Loucy (cell line): Measurements from ENCODE around the gene FBH1.

ENCODE experiments used
- EZH2phosphoT487 ChIP-seq: fragments of 200-600 bp; IDR thresholded peaks from 2 replicates; pipeline ENCODE4 v1.6.1; 2018; ENCODE audit warnings: antibody characterized with exemption, mild to moderate bottlenecking, moderate library complexity, borderline replicate concordance
- TF ChIP-seq, protein P1 (sequence below): fragments of 200-600 bp; sonication (generic); conservative IDR thresholded peaks from 2 replicates; pipeline ENCODE4 v1.5.1; 2014; ENCODE audit warnings: mild to moderate bottlenecking, antibody characterized with exemption, low read length

DNA sequence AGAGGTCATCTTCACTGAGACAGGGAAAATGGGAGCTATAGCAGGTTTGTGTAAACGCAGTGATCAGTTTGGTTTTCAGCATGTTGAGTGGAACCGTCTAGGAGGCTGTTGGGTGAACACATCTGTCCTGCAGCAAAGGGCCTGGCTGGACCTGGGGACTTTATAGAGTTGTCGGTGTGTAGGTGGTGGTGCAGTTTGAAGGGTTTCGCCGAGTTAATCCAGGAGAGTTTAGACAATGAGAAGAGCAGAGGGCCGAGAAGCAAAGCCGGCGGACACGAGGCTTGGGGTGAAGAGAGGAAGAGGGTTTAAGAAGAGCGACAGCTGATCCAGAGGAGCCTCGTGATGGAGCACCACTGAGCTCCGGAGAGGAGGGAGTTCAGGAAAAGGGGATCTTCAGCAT lies 48.2 kb downstream of the FBH1 start:
- TF ChIP-seq, protein P1, sequence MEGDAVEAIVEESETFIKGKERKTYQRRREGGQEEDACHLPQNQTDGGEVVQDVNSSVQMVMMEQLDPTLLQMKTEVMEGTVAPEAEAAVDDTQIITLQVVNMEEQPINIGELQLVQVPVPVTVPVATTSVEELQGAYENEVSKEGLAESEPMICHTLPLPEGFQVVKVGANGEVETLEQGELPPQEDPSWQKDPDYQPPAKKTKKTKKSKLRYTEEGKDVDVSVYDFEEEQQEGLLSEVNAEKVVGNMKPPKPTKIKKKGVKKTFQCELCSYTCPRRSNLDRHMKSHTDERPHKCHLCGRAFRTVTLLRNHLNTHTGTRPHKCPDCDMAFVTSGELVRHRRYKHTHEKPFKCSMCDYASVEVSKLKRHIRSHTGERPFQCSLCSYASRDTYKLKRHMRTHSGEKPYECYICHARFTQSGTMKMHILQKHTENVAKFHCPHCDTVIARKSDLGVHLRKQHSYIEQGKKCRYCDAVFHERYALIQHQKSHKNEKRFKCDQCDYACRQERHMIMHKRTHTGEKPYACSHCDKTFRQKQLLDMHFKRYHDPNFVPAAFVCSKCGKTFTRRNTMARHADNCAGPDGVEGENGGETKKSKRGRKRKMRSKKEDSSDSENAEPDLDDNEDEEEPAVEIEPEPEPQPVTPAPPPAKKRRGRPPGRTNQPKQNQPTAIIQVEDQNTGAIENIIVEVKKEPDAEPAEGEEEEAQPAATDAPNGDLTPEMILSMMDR, result no peak
- no peak for TF ChIP-seq EZH2phosphoT487
